Endodermal cell (in vitro differentiated cells): ENCODE results near the gene ADAM23. TPM values are rescaled to one million over a fixed set of nuclear protein-coding genes. Genes with fewer than 3 reads are reported as not detected.

Experiments
- DNase-seq: peaks from one replicate; pipeline ENCODE4 v3.0.0-alpha.2; 2017
- H3K27ac ChIP-seq: 2 replicates; pipeline ENCODE4 v1.5.1; 2013; ENCODE audit warnings: mild to moderate bottlenecking, low read depth, low read length, moderate library complexity
- H3K27me3 ChIP-seq: 2 replicates; pipeline ENCODE4 v1.6.1; 2013; ENCODE audit warnings: mild to moderate bottlenecking, low read length, moderate library complexity; ENCODE audit not compliant: insufficient read depth, control insufficient read depth, poor library complexity, severe bottlenecking
- H3K36me3 ChIP-seq: 2 replicates; pipeline ENCODE4 v1.7.0; 2013; ENCODE audit warnings: mild to moderate bottlenecking, low read length, moderate library complexity; ENCODE audit not compliant: control insufficient read depth, insufficient read depth
- H3K4me1 ChIP-seq: one replicate; pipeline ENCODE4 v1.7.0; 2013; ENCODE audit warnings: low read length; ENCODE audit not compliant: control insufficient read depth, insufficient read depth
- H3K4me3 ChIP-seq: 2 replicates; pipeline ENCODE4 v1.5.1; 2013; ENCODE audit warnings: mild to moderate bottlenecking, low read length, moderate library complexity
- H3K9ac ChIP-seq: 2 replicates; pipeline ENCODE4 v1.6.1; 2013; ENCODE audit warnings: mild to moderate bottlenecking, low read length, moderate library complexity; ENCODE audit not compliant: poor library complexity, severe bottlenecking; ENCODE audit errors: extremely low read depth
- H3K9me3 ChIP-seq: 2 replicates; pipeline ENCODE4 v1.6.1; 2013; ENCODE audit warnings: mild to moderate bottlenecking, low read length, moderate library complexity; ENCODE audit not compliant: control insufficient read depth
- H3K27ac Mint-ChIP-seq: 2 replicates; pipeline ENCODE4 v1.8.0; 2020; ENCODE audit warnings: mixed read lengths
- H3K27me3 Mint-ChIP-seq: 2 replicates; pipeline ENCODE4 v1.8.0; 2021; ENCODE audit warnings: mild to moderate bottlenecking, mixed read lengths; ENCODE audit not compliant: insufficient read depth
- H3K36me3 Mint-ChIP-seq: 2 replicates; pipeline ENCODE4 v1.8.0; 2020; ENCODE audit warnings: low read depth, mixed read lengths
- H3K4me1 Mint-ChIP-seq: 2 replicates; pipeline ENCODE4 v1.8.0; 2020; ENCODE audit warnings: mixed read lengths
- H3K4me3 Mint-ChIP-seq: 2 replicates; pipeline ENCODE4 v1.8.0; 2020; ENCODE audit warnings: mild to moderate bottlenecking, moderate library complexity, mixed read lengths
- H3K9me3 Mint-ChIP-seq: 2 replicates; pipeline ENCODE4 v1.8.0; 2020; ENCODE audit warnings: mild to moderate bottlenecking, mixed read lengths
- WGBS, 2 experiments: methylation state at CpG; one replicate each; pipeline versions ENCODE4 v1.1.5 to v1.1.7; 2013; ENCODE audit warnings: missing lambda C conversion rate in 2 of 2, mixed read lengths in 1 of 2; ENCODE audit not compliant: insufficient coverage in 1 of 2, insufficient read length in 1 of 2; 5-methylcytosine and 5-hydroxymethylcytosine counted together
- total RNA-seq, 2 donors: library from RNA; stranded (reverse); fragmentation: NEBNext Ultra II Directional in 1 of 2; extraction: Animal tissue kit (Norgen Biotek cat#: 25700) in 1 of 2; gene quantifications; 2 replicates in 1 of 2; 3 replicates in 1 of 2; pipeline ENCODE4 v1.2.1, GENCODE V29; 2021
- TF ChIP-seq, protein P1 (sequence below): fragments of 200-600 bp; sonication (generic); conservative IDR thresholded peaks from 2 replicates; pipeline ENCODE4 v1.5.0; 2021; ENCODE audit warnings: antibody characterized with exemption, mild to moderate bottlenecking

ADAM23 gene
- total RNA-seq, 2 donors from 2014 or later = 25.4 to 34.2 TPM

DNA sequence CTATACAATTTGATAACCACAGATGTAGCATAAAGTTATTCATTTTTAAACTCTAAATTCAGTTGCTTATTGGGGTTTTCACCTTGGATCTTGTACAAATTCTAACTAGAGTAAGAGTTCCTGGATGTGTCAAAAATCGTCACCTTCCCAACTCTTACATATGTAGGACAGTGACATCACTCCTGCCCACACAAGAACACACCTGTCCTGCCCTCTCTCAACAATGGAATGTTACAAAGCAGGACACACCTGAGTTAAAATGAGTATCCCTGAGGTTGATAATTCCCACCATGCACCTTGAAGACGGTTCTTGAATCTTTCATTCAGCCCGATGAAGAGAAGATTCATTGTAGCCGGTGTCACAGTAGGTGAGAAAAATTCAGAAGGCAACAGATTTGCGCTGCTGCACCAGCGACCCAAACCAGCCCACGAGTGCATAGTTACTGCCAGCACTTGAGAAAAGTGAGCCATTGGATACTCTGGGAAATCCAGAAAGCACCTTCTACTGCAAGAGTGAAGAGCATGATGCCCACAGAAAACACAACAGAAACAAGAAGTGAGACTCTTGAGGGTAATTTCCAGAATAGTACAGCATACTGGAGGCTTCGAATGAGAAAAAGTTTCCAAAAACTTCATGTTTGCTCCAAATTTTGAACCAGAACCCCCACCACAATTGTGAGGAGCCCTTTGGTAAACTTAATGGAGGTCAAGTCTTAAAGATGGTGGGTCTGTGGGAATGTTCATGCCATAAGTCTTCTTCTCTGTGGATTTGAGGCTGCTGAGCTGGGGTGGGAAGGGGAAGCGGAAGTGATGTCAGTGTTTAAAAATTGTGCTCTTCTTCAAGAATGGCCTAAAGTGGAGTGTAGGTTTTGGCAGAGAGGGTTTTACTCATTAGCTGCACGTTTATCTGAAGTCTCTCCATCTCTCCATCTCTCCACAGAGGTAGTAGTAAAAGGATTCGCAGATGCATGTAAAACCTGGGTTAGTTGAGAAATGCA, 34.7 kb upstream of the ADAM23 start:
- Mint-ChIP-seq H3K27ac (no peak overlapping the region), H3K36me3 (no peaks in the 10 kb centered on the region), H3K27me3 (peaks cover 14% of the 10 kb centered on the region), H3K4me3 (no peak overlapping the region), H3K4me1 (no peaks in the 10 kb centered on the region), H3K9me3 (peaks cover 9% of the 10 kb centered on the region)
- Histone ChIP-seq H3K9ac (no peak overlapping the region), H3K9me3 (no peaks in the 10 kb centered on the region), H3K4me1 (no peaks in the 10 kb centered on the region), H3K4me3 (no peak overlapping the region), H3K27me3 (no peaks in the 10 kb centered on the region), H3K36me3 (no peaks in the 10 kb centered on the region), H3K27ac (no peak overlapping the region)
- WGBS, 2 experiments = 90 to 94% methylated on average over 7 to 11 of the region's 11 CpGs
- TF ChIP-seq, protein P1, sequence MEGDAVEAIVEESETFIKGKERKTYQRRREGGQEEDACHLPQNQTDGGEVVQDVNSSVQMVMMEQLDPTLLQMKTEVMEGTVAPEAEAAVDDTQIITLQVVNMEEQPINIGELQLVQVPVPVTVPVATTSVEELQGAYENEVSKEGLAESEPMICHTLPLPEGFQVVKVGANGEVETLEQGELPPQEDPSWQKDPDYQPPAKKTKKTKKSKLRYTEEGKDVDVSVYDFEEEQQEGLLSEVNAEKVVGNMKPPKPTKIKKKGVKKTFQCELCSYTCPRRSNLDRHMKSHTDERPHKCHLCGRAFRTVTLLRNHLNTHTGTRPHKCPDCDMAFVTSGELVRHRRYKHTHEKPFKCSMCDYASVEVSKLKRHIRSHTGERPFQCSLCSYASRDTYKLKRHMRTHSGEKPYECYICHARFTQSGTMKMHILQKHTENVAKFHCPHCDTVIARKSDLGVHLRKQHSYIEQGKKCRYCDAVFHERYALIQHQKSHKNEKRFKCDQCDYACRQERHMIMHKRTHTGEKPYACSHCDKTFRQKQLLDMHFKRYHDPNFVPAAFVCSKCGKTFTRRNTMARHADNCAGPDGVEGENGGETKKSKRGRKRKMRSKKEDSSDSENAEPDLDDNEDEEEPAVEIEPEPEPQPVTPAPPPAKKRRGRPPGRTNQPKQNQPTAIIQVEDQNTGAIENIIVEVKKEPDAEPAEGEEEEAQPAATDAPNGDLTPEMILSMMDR = no peak
- DNase-seq = no peak

DNA sequence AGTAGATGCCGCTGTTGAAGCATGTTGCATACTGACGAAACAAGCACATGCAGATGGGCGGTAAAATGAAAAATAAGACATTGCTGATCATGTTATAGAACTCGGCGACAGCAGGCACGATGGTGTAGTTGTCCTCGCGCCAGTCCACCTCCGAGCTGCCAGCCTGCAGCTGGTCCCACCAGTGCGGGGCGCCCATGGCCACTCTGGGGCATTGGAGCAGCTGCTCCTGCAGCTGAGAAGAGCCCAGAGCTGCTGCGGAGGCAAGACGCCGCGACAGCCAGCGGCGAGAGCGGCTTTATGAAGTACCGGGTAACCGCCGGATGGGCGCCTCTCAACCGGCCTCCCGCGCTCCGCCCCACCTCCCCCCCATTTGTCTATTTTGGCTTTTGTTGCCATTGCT, 32.6 kb upstream of the ADAM23 start:
- WGBS, 2 experiments = 91 to 95% methylated on average over 12 to 26 of the region's 26 CpGs

DNA sequence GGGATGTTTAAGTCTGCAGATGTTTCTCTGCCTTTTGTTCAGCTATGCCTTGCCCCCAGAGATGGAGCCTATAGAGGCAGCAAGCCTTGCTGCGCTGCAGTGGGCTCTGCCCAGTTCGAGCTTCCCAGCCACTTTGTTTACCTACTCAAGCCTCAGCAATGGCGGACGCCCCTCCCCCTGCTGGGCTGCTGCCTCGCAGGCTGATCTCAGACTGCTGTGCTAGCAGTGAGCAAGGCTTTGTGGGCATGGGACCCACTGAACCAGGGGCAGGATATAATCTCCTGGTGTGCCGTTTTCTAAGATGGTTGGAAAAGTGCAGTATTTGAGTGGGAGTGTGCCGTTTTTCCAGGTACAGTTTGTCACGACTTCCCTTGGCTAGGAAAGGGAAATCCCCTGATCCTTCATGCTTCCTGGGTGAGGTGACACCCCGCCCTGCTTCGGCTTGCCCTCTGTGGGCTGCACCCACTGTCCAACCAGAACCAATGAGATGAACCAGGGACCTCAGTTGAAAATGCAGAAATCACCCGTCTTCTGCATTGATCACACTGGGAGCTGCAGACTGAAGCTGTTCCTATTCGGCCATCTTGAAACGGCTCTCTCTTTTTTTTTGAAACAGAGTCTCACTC, 27.6 kb upstream of the ADAM23 start:
- Histone ChIP-seq H3K9ac (no peak overlapping the region), H3K4me3 (no peak overlapping the region), H3K36me3 (no peaks in the 10 kb centered on the region), H3K4me1 (no peaks in the 10 kb centered on the region), H3K27me3 (no peaks in the 10 kb centered on the region), H3K9me3 (peaks cover 9% of the 10 kb centered on the region), H3K27ac (no peak overlapping the region)
- no peaks in the 10 kb centered on the region for H3K4me1 Mint-ChIP-seq
- no peak overlapping the region for H3K4me3 Mint-ChIP-seq
- no peaks in the 10 kb centered on the region for H3K36me3 Mint-ChIP-seq
- H3K27me3 Mint-ChIP-seq = peaks cover 7% of the 10 kb centered on the region
- H3K27ac Mint-ChIP-seq = no peak overlapping the region
- TF ChIP-seq, protein P1 = no peak
- no peak for DNase-seq
- WGBS, 2 experiments = 92 to 94% methylated on average over 11 to 13 of the region's 13 CpGs
- peaks cover 27% of the 10 kb centered on the region for H3K9me3 Mint-ChIP-seq

More for the DNA sequence above, 32.6 kb upstream of the ADAM23 start:
- no peak overlapping the region for H3K27ac Mint-ChIP-seq
- H3K4me3 Mint-ChIP-seq = no peak overlapping the region
- TF ChIP-seq, protein P1 = no peak
- H3K9me3 Mint-ChIP-seq = peaks cover 8% of the 10 kb centered on the region
- H3K9ac ChIP-seq = no peak overlapping the region
- no peaks in the 10 kb centered on the region for H3K27me3 ChIP-seq
- no peaks in the 10 kb centered on the region for H3K4me1 ChIP-seq
- H3K9me3 ChIP-seq = no peaks in the 10 kb centered on the region
- DNase-seq = no peak
- no peaks in the 10 kb centered on the region for H3K36me3 Mint-ChIP-seq
- no peaks in the 10 kb centered on the region for H3K4me1 Mint-ChIP-seq
- no peaks in the 10 kb centered on the region for H3K36me3 ChIP-seq
- H3K27ac ChIP-seq = no peak overlapping the region
- no peak overlapping the region for H3K4me3 ChIP-seq
- H3K27me3 Mint-ChIP-seq = peaks cover 16% of the 10 kb centered on the region
